K562 (cell line): ENCODE data around the gene IFI6. TPM values are rescaled to one million over a fixed set of nuclear protein-coding genes. Genes with fewer than 3 reads are reported as not detected.

Source experiments
- BCOR ChIP-seq: fragments of 450-650 bp; IDR thresholded peaks from 2 replicates; pipeline ENCODE4 v1.6.1; 2016
- CBX8 ChIP-seq: fragments of 200-600 bp; sonication (generic); IDR thresholded peaks from 2 replicates; pipeline ENCODE4 v1.6.1; 2012; ENCODE audit warnings: borderline replicate concordance, mixed run types, low read depth, mild to moderate bottlenecking, moderate library complexity, mixed read lengths, low read length, control low read depth, inconsistent platforms; ENCODE audit not compliant: poor library complexity, severe bottlenecking; ENCODE audit errors: extremely low read depth
- CCAR2 ChIP-seq: fragments of 200-400 bp; formaldehyde crosslinking; IDR thresholded peaks from 2 replicates; pipeline ENCODE4 v1.6.1; 2017; ENCODE audit warnings: mild to moderate bottlenecking, low read depth, low read length
- DIDO1 ChIP-seq: fragments of 450-650 bp; IDR thresholded peaks from 2 replicates; pipeline ENCODE4 v1.6.1; 2016; ENCODE audit warnings: low read depth, missing biosample characterization, missing genetic modification characterization
- FOXA1 ChIP-seq: fragments of 450-650 bp; IDR thresholded peaks from 2 replicates; pipeline ENCODE4 v1.6.1; 2016; ENCODE audit warnings: mild to moderate bottlenecking, borderline replicate concordance
- FOXA3 ChIP-seq, 2 experiments: fragments of 450-650 bp in 1 of 2; sonication (generic) in 1 of 2; formaldehyde crosslinking; IDR thresholded peaks in 1 of 2; conservative IDR thresholded peaks in 1 of 2; 2 replicates each; pipeline versions ENCODE4 v1.4.0 to v1.8.0; 2020 to 2022; ENCODE audit warnings: mild to moderate bottlenecking in 2 of 2, missing genetic modification reagents in 1 of 2
- HDAC2 ChIP-seq: fragments of 450-650 bp; IDR thresholded peaks from 2 replicates; pipeline ENCODE4 v1.6.1; 2016; ENCODE audit warnings: mild to moderate bottlenecking
- HNRNPL ChIP-seq: fragments of 200-400 bp; formaldehyde crosslinking; IDR thresholded peaks from 2 replicates; pipeline ENCODE4 v1.6.1; 2017; ENCODE audit warnings: low read depth, mild to moderate bottlenecking, low read length
- HNRNPUL1 ChIP-seq: fragments of 200-400 bp; formaldehyde crosslinking; IDR thresholded peaks from 2 replicates; pipeline ENCODE4 v1.6.1; 2017; ENCODE audit warnings: low read length
- KDM1A ChIP-seq, 2 experiments: fragments of 450-650 bp; IDR thresholded peaks; 2 replicates each; pipeline ENCODE4 v1.6.1; 2016; ENCODE audit warnings: mild to moderate bottlenecking in 2 of 2
- LARP7 ChIP-seq: fragments of 450-650 bp; IDR thresholded peaks from 2 replicates; pipeline ENCODE4 v1.6.1; 2016
- MED1 ChIP-seq: sonication (generic); formaldehyde crosslinking; IDR thresholded peaks from 2 replicates; pipeline ENCODE4 v1.8.1; 2023; ENCODE audit warnings: missing genetic modification reagents, borderline replicate concordance
- NR2C2 ChIP-seq, 2 experiments: fragments of 200-800 bp in 1 of 2; sonication (Bioruptor generic) in 1 of 2; sonication (generic) in 1 of 2; formaldehyde crosslinking in 1 of 2; IDR thresholded peaks; 2 replicates each; pipeline versions ENCODE4 v1.6.1 to v1.8.0; 2016 to 2022; ENCODE audit warnings: mild to moderate bottlenecking in 1 of 2, missing compliant biosample characterization in 1 of 2, missing genetic modification characterization in 1 of 2, missing genetic modification reagents in 1 of 2
- PRPF4 ChIP-seq: fragments of 200-400 bp; formaldehyde crosslinking; IDR thresholded peaks from one replicate; pipeline ENCODE4 v1.6.1; 2017; ENCODE audit warnings: low read length, low read depth, mild to moderate bottlenecking; ENCODE audit not compliant: insufficient read depth, poor library complexity, severe bottlenecking
- RBM22 ChIP-seq: fragments of 200-400 bp; formaldehyde crosslinking; IDR thresholded peaks from 2 replicates; pipeline ENCODE4 v1.6.1; 2018; ENCODE audit warnings: low read length, low read depth; ENCODE audit not compliant: poor library complexity, severe bottlenecking
- RCOR1 ChIP-seq, 2 experiments: IDR thresholded peaks; 2 replicates each; pipeline ENCODE4 v1.6.1; 2012; ENCODE audit warnings: low read depth in 2 of 2, low read length in 2 of 2, borderline replicate concordance in 1 of 2, improper control_type of control experiment in 1 of 2
- SIN3B ChIP-seq: fragments of 450-650 bp; IDR thresholded peaks from 2 replicates; pipeline ENCODE4 v1.6.1; 2017; ENCODE audit warnings: low read depth, mild to moderate bottlenecking, moderate library complexity
- SMARCA5 ChIP-seq: fragments of 450-650 bp; IDR thresholded peaks from 2 replicates; pipeline ENCODE4 v1.6.1; 2016
- ZKSCAN1 ChIP-seq: fragments of 150-350 bp; IDR thresholded peaks from 2 replicates; pipeline ENCODE4 v1.6.1; 2016; ENCODE audit warnings: low read depth, low read length
- ZNF311 ChIP-seq: fragments of 250-450 bp; sonication (Bioruptor Pico); IDR thresholded peaks from 2 replicates; pipeline ENCODE4 v1.4.0; 2020; ENCODE audit warnings: mild to moderate bottlenecking, moderate library complexity
- ZNF324 ChIP-seq: fragments of 250-450 bp; sonication (Bioruptor Pico); IDR thresholded peaks from 2 replicates; pipeline ENCODE4 v1.4.0; 2020; ENCODE audit warnings: mild to moderate bottlenecking
- ZSCAN32 ChIP-seq: fragments of 450-650 bp; formaldehyde crosslinking; IDR thresholded peaks from 2 replicates; pipeline ENCODE4 v1.4.0; 2020; ENCODE audit warnings: mild to moderate bottlenecking, moderate library complexity
- polyA plus RNA-seq, 8 experiments: library from polyadenylated mRNA; depleted of rRNA in 4 of 8; stranded (reverse) in 5 of 8; unstranded in 3 of 8; fragments of >200 nt; fragmentation: Nextera tagmentation in 2 of 8; fragmentation: Illumina TruSeq in 1 of 8; extraction: Ambion mirVana in 2 of 8; extraction: Trizol in 1 of 8; gene quantifications; 2 replicates each; pipeline versions ENCODE4 v1.2.1 to v1.2.3, GENCODE V29; 2011 to 2014; ENCODE audit warnings: inconsistent platforms in 1 of 8, missing spikeins in 1 of 8
- total RNA-seq, 7 experiments: library from RNA; depleted of rRNA in 6 of 7; stranded (reverse); fragments of >200 nt in 6 of 7; fragmentation: Illumina TruSeq in 2 of 7; extraction: Trizol in 2 of 7; gene quantifications; 2 replicates each; pipeline versions ENCODE4 v1.2.1 to v1.2.3, GENCODE V29; 2011 to 2021; ENCODE audit warnings: low replicate concordance in 1 of 7
- TF ChIP-seq, protein P1 (sequence below): sonication (generic); formaldehyde crosslinking; IDR thresholded peaks from 2 replicates; pipeline ENCODE4 v1.9.0; 2022; ENCODE audit warnings: mild to moderate bottlenecking, missing genetic modification reagents
- TF ChIP-seq, protein P2 (sequence below): sonication (generic); formaldehyde crosslinking; IDR thresholded peaks from 2 replicates; pipeline ENCODE4 v1.8.0; 2022; ENCODE audit warnings: mild to moderate bottlenecking, missing genetic modification reagents

Gene IFI6
- total and polyA plus RNA-seq, 9 of the 15 experiments (the other 6 are each of a cell fraction or from before 2014, with no cell fraction given): 0.17 to 4.5 (median 2.2) TPM

DNA sequence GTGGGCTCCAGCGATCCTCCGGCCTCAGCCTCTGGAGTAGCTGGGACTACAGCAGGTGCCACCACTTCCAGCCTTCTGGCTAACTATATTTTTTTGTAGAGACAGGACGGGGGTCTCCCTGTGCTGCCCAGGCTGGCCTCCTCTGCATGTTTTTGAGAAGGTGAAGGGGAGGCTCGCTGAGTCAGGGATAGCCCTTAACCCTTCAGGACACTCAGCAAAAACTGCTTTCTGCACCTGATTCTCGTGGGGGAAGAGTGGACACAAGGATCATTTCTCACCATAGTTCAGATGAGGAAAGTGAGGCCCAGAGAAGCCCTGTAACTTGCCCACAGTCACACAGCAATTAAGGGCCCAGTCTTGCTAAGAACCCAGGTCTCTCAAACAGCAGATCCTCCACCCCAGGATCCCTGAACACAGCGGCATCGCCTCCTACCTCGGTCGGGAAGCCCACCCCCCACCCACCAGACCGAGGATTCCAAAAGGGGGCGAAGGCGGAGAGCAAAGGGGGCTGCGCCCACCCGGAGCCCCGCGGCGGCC is 38.3 kb downstream of the IFI6 start (continued):
- no peak for TF ChIP-seq NR2C2 (CRISPR knock-in tag; IDR thresholded peaks at IDR 0.05)
- TF ChIP-seq NR2C2 (tag; IDR thresholded peaks at IDR 0.05): no peak
- TF ChIP-seq PRPF4: no peak
- TF ChIP-seq ZSCAN32 (CRISPR knock-in tag): no peak
- TF ChIP-seq ZNF324: no peak
- TF ChIP-seq FOXA3 (CRISPR knock-in tag; conservative IDR thresholded peaks at IDR 0.05 in 1 of 2, IDR thresholded peaks at IDR 0.05 in 1 of 2): no peak
- TF ChIP-seq, protein P1, sequence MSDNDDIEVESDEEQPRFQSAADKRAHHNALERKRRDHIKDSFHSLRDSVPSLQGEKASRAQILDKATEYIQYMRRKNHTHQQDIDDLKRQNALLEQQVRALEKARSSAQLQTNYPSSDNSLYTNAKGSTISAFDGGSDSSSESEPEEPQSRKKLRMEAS (CRISPR knock-in tag): no peak
- no peak for TF ChIP-seq ZKSCAN1
- TF ChIP-seq, protein P2, sequence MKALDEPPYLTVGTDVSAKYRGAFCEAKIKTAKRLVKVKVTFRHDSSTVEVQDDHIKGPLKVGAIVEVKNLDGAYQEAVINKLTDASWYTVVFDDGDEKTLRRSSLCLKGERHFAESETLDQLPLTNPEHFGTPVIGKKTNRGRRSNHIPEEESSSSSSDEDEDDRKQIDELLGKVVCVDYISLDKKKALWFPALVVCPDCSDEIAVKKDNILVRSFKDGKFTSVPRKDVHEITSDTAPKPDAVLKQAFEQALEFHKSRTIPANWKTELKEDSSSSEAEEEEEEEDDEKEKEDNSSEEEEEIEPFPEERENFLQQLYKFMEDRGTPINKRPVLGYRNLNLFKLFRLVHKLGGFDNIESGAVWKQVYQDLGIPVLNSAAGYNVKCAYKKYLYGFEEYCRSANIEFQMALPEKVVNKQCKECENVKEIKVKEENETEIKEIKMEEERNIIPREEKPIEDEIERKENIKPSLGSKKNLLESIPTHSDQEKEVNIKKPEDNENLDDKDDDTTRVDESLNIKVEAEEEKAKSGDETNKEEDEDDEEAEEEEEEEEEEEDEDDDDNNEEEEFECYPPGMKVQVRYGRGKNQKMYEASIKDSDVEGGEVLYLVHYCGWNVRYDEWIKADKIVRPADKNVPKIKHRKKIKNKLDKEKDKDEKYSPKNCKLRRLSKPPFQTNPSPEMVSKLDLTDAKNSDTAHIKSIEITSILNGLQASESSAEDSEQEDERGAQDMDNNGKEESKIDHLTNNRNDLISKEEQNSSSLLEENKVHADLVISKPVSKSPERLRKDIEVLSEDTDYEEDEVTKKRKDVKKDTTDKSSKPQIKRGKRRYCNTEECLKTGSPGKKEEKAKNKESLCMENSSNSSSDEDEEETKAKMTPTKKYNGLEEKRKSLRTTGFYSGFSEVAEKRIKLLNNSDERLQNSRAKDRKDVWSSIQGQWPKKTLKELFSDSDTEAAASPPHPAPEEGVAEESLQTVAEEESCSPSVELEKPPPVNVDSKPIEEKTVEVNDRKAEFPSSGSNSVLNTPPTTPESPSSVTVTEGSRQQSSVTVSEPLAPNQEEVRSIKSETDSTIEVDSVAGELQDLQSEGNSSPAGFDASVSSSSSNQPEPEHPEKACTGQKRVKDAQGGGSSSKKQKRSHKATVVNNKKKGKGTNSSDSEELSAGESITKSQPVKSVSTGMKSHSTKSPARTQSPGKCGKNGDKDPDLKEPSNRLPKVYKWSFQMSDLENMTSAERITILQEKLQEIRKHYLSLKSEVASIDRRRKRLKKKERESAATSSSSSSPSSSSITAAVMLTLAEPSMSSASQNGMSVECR (CRISPR knock-in tag): no peak
- TF ChIP-seq BCOR: peak; percentile 57; the same call in 1 of the 2 replicates
- TF ChIP-seq HDAC2: 0 out of 2 replicates have a peak, but pooled peaks have one; percentile 26
- no peak for TF ChIP-seq HNRNPL
- TF ChIP-seq MED1 (CRISPR knock-in tag): no peak
- no peak for TF ChIP-seq HNRNPUL1
- TF ChIP-seq SIN3B: no peak
- TF ChIP-seq DIDO1 (tag): no peak
- TF ChIP-seq KDM1A (IDR thresholded peaks at IDR 0.05): peak in 1 of 2 experiments; percentile 7; a peak in 1 of 4 replicates
- TF ChIP-seq ZNF311 (CRISPR knock-in tag): no peak
- no peak for TF ChIP-seq RBM22
- TF ChIP-seq FOXA1: no peak
- no peak for TF ChIP-seq LARP7
- TF ChIP-seq RCOR1 (IDR thresholded peaks at IDR 0.05; ENCODE audit: borderline replicate concordance in 1 of 2, low read depth in 2 of 2, low read length in 2 of 2): no peak
- no peak for TF ChIP-seq CBX8
- no peak for TF ChIP-seq CCAR2
- TF ChIP-seq SMARCA5: peak; percentile 54; the same call in 1 of the 2 replicates
